H1 (cell line): ENCODE measurements around the gene LRRTM4. TPM values are rescaled to one million over a fixed set of nuclear protein-coding genes. Genes with fewer than 3 reads are reported as not detected.

Experiments used
- SIX5 ChIP-seq: IDR thresholded peaks from 2 replicates; pipeline ENCODE4 v1.6.1; 2011; ENCODE audit warnings: mild to moderate bottlenecking, low read depth, low read length
- polyA plus RNA-seq, 7 experiments: library from polyadenylated mRNA; depleted of rRNA in 3 of 7; stranded (reverse) in 5 of 7; unstranded in 2 of 7; fragments of >200 nt in 5 of 7; fragments of 200-250 nt in 2 of 7; gene quantifications; 1 replicate in 5 of 7; 2 replicates in 1 of 7; 4 replicates in 1 of 7; pipeline versions ENCODE4 v1.2.1 to v1.2.3, GENCODE V29; 2011 to 2013; ENCODE audit warnings: missing spikeins in 2 of 7, mixed read lengths in 2 of 7
- total RNA-seq: library from RNA; stranded (reverse); fragmentation: NEBNext Ultra II Directional; extraction: Animal tissue kit (Norgen Biotek cat#: 25700); gene quantifications from 2 replicates; pipeline ENCODE4 v1.2.1, GENCODE V29; 2021

LRRTM4 gene
- total and polyA plus RNA-seq, 2 of the 8 experiments (the other 6 are each of a cell fraction or from before 2014, with no cell fraction given) = 3.6 to 9.5 TPM

- TF ChIP-seq SIX5 = no peak
These were observed 494.1 kb downstream of the LRRTM4 start (continued) for GRCh38 chr2:77028032-77028600.
